Germinal center (tissue), 1 donor: Measurements from ENCODE around the gene LMF1.
"Not testable (repeated sequence)": the region's sequence is repeated elsewhere in the genome, so short reads cannot be mapped to it uniquely, and the experiment has no call there.

Source experiments
- DNase-seq: peaks from one replicate; pipeline ENCODE4 v3.0.0; 2012; ENCODE audit warnings: mixed read lengths, low spot score

Gene LMF1

GRCh38 chr16:948767-949166 is 22.0 kb downstream of the LMF1 start:
- DNase-seq = not testable (repeated sequence)

- not testable (repeated sequence) for DNase-seq
These were observed 22.9 kb downstream of the LMF1 start for GRCh38 chr16:947922-948303.

GRCh38 chr16:947255-947921 is 23.4 kb downstream of the LMF1 start:
- DNase-seq = no peak

- no peak for DNase-seq
These were observed 24.8 kb downstream of the LMF1 start for GRCh38 chr16:946048-946395.

- DNase-seq = no peak
These were observed 25.3 kb downstream of the LMF1 start for GRCh38 chr16:945271-946047.

GRCh38 chr16:943971-944370 is 26.8 kb downstream of the LMF1 start:
- no peak for DNase-seq

GRCh38 chr16:942436-943060 is 28.2 kb downstream of the LMF1 start:
- DNase-seq = no peak

- DNase-seq = no peak
These were observed 30.8 kb downstream of the LMF1 start for GRCh38 chr16:939941-940340.

GRCh38 chr16:939311-939710 is 31.5 kb downstream of the LMF1 start:
- no peak for DNase-seq

- no peak for DNase-seq
These were observed 32.0 kb downstream of the LMF1 start for GRCh38 chr16:938752-939151.

GRCh38 chr16:938136-938535 is 32.6 kb downstream of the LMF1 start:
- no peak for DNase-seq

GRCh38 chr16:937723-938122 is 33.1 kb downstream of the LMF1 start:
- DNase-seq = no peak

- no peak for DNase-seq
These were observed 33.5 kb downstream of the LMF1 start for GRCh38 chr16:937311-937710.

- DNase-seq = no peak
These were observed 35.1 kb downstream of the LMF1 start for GRCh38 chr16:935684-936083.

- DNase-seq = no peak
These were observed 36.6 kb downstream of the LMF1 start for GRCh38 chr16:934178-934577.

GRCh38 chr16:933581-933980 is 37.2 kb downstream of the LMF1 start:
- no peak for DNase-seq

GRCh38 chr16:932831-933330 is 37.9 kb downstream of the LMF1 start:
- no peak for DNase-seq

GRCh38 chr16:931626-932500 is 38.9 kb downstream of the LMF1 start:
- DNase-seq = no peak

- DNase-seq = no peak
These were observed 39.6 kb downstream of the LMF1 start for GRCh38 chr16:931171-931570.

GRCh38 chr16:930511-930910 is 40.3 kb downstream of the LMF1 start:
- DNase-seq = no peak

- DNase-seq = no peak
These were observed 40.7 kb downstream of the LMF1 start for GRCh38 chr16:930076-930475.
